ENCODE data around the gene SNX27.
"Not testable (repeated sequence)": the region's sequence is repeated elsewhere in the genome, so short reads cannot be mapped to it uniquely, and the experiment has no call there.

Gene SNX27

DNA sequence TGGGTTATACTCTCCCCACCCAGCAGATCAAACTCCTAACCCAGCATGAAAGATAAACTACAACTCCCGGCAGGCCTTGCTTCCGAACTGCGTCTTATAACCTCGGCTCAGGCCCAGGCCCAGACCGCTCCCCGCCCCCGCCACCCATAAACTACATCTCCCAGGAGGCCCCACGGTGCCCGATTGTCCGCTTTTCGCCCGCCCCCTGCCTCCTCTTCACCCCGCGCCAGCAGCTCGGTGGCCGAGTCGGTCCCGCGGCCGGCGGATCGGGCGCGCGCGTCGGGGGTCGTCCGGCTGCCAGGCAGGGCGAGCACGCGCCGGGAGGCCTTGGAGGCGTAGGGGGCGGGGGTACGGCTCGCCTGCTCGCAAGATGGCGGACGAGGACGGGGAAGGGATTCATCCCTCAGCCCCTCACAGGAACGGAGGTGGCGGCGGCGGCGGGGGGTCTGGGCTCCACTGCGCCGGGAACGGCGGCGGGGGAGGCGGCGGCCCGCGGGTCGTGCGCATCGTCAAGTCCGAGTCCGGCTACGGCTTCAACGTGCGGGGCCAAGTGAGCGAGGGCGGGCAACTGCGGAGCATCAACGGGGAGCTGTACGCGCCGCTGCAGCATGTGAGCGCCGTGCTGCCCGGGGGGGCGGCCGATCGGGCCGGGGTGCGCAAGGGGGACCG is at the start of gene SNX27:
Gene SNX27, plus strand, starts transcription at position 219 of the 669 bp plus-strand sequence. Its CDS starts 152 bp downstream, at position 371.
- no peak for FAIRE-seq

DNA sequence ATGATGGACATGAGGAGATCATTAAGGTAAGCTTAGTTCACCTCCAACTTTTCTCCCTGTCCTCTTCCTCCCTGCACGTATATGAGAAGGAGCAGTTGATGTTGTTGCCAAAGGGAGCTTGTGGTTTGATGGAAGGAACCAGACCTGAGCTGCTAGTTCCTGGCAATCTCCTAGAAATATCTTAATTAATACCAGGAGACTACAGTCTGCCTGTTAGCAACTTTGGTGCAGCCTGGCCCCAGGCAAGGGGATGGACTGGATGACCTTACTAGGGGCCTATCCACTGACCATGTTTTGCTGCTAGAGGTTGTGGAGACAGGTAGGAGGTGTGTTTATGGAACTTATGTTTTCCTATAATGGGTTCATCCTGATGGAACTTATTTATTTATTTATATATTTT is 49.2 kb upstream of the SNX27 start:
- FAIRE-seq, result no peak

DNA sequence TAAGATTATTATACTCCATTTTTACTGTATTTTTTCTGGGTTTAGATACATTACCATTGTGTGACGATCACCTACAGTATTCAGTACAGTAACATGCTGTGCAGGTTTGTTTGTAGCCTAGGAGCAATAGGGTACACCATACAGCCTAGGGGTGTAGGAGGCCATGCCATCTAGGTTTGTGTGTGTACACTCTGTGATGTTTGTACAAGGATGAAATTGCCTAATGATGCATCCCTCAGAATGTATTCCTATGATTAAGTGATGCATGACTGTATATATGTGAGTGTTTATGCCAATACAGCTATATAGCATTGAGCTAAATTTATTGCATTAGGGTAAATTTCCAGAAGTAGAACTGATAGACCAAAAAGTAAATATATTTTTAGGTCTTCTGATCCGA is 48.5 kb upstream of the SNX27 start:
- FAIRE-seq, result no peak

DNA sequence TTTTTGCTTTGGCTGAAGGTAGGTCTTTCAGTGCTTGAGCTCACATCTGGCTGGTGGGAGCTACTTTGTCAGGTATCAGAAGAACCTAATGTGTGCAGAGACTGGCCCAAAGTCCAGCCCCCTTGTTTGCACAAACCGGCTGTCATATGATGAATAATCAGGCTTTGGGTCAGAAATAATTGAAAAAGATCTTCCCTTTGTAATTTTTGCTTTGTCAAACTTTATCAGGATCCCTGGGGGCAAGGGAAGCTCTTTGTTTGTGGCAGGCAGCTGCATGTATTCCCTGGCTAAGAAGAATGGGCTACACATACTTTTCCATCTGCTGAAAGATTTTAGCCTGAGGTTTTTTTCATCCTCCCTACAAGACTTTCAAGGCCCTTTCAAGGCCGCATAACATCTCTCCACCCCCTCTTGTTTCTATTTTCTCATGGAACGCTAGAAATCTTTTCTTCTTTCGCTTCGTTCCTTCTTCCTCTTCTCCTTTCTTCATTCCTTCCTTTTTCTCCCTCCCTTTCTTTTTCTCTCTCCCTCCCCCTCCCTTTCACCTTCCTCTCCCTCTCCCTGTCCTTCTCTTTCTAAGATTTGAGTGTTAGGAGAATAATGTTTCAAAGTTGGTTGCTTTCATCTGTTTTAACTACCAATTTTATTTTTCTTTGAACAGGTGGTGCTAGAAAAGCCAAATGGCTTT is 46.2 kb upstream of the SNX27 start:
- FAIRE-seq, result no peak

DNA sequence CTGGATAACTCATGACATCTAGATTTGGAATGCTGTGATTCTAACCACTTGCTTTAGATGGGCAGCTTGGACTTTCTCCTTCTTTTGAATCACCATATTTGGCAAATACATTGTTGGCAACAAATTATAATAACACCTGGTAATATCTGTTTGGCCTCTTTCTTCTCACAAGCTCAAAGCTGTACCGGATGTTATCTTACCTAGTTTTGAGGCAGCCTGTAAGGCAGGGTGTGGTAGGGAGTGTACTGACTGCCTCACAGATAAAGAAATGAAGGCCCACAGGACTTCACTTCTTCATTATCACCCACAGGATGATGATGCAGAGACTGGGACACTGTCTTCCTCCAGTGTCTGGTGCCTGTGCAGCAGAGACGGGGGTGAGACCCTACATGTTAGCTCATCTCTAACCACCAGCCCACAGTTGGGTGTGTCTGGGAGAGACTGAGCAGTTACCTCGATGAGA is 43.2 kb upstream of the SNX27 start:
- FAIRE-seq, result no peak

DNA sequence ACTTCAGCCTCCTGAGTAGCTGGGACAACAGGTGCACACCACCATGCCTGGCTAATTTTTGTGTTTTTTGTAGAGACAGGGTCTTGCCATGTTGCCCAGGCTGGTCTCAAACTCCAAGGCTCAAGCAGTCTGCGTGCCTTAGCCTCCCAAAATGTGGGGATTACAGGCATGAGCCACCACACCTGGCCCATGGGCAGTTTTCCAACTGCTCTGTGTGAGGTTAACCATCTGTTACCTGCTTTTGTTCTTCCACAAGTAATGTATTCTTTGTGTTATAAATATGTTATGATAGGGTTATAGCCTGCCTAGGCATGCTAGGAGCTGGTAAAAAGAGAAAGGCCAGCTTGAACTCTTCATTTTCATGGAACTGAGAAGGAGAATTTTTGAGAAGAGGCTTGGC is 41.0 kb upstream of the SNX27 start:
- no peak for FAIRE-seq

- FAIRE-seq, result no peak
These were observed 37.0 kb upstream of the SNX27 start for GRCh38 chr1:151574575-151575529.

GRCh38 chr1:151577173-151577572 is 34.7 kb upstream of the SNX27 start:
- FAIRE-seq, result no peak

GRCh38 chr1:151578941-151579340 is 32.9 kb upstream of the SNX27 start:
- no peak for FAIRE-seq

- FAIRE-seq, result no peak
These were observed 32.2 kb upstream of the SNX27 start for GRCh38 chr1:151579436-151580225.

- FAIRE-seq, result no peak
These were observed 30.4 kb upstream of the SNX27 start for GRCh38 chr1:151581451-151581850.

DNA sequence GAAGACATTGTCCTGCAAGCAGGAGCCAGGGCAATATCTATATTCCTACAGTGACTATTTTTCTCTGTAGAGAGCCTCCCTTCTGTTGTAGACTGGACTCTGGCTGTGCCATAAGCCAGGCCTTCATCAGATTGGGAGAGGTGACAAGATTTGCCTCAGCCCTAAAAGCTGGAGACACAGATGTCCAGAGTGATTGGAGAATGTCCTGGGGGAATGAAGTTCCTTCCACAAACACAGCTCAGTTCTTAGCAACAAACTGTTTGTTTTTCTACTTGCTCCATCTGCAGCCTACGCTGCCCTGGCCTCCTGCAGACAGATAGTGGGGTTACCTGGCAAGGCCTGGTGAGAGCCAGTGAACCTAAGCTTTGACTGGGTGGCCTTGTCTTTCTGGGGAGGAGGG is 29.9 kb upstream of the SNX27 start:
- no peak for FAIRE-seq

GRCh38 chr1:151583796-151584195 is 28.1 kb upstream of the SNX27 start:
- FAIRE-seq, result no peak

DNA sequence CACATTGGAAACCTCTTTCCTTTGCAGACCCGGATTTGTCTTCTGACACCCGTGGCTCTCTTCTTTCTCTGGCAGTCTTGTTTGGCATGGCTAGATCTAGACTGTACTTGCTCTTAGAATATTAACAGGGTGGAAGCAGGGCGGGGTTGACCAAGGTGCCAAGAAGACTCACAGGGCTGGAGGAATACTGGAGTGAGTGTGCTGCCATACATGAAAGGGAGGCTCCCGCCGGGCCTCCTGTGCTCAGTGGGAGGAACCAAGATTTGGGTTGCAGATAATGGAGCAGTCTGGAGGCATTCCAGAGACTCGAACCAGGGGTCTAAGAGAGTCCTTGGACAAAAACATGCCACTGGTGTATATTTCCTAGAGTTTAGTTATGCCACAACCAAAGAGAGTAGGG is 27.6 kb upstream of the SNX27 start:
- FAIRE-seq, result no peak

GRCh38 chr1:151584780-151585179 is 27.1 kb upstream of the SNX27 start:
- no peak for FAIRE-seq

DNA sequence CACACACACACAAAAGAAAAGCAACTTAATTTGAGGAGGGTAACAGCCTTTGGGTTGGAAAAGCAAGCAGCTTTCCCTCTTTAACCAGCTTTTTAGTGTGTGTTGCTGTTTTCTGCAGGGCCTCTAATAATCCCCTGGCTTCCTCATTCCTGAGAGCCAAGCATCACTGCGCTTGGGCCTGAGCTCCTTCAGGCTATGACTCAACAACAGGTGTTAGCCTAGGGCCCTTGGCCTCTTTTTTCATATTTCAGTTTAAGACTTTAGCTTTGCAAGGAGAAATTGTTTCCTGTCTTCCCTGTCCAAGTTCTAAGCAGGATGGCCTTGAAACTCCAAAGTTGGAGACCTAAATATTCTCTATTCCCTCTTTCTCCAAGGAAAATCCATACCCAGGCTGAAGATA is 26.2 kb upstream of the SNX27 start:
- no peak for FAIRE-seq

- no peak for FAIRE-seq
These were observed 20.9 kb upstream of the SNX27 start for GRCh38 chr1:151590961-151591360.

GRCh38 chr1:151593730-151594129 is 18.1 kb upstream of the SNX27 start:
- FAIRE-seq, result no peak

GRCh38 chr1:151594143-151594625 is 17.7 kb upstream of the SNX27 start:
- no peak for FAIRE-seq

DNA sequence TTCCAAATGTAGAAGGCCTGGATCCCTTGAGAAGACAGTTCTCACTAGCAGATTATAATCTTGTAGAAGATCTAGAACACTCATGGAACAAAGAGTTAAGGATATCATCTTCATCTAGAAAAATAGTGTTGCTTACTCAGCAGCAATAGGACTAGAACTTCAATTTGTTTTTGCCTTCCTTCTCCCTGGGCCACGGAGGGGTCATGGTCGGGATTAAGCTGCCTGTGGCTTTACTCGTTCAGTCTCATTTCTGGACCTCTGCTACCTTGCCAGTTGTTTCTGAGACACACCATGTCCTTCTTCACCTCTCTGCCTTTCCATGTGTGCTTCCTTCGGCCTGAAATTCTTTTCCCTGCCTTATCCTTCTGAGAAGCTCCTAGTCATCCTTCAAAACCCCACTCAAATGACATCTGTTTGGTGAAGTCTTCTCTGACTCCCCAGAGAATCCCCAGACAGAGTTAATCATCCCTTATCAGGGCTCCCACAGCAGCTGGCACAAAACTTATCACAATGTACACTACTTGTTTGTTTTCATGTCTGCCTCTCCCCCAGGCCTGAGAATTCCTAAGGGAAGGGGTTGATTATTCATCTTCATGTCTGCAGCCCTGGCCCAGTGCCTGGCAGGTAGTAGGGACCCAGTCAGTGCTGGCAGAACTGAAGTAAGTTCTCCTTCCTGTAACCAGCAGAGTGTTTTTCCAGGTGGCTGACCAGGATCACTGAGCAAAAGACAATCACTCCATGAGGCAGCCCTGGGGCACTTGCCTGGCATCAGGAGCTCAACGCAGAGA is 15.5 kb upstream of the SNX27 start:
- FAIRE-seq, result no peak

DNA sequence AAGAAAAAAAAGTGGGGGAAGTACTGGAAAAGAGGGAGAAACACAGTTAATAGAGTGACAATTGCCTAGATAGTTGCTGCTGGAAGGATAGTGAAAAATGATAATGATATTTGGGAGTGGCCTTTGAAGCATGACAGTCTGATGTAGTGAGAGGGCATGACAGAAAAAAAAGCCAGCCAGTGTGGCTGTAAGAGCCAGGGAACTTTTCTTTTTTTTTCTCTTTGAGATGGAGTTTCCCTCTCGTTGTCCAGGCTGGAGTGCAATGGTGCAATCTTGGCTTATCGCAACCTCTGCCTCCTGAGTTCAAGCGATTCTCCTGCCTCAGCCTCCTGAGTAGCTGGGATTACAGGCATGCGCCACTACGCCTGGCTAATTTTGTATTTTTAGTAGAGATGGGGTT is 9.3 kb upstream of the SNX27 start:
- FAIRE-seq, result not testable (repeated sequence)
